HG02798 (cell line): Measurements from ENCODE around the gene DSC1.

ENCODE experiments used
- ATAC-seq: cut with Tn5 transposase; IDR thresholded peaks from one replicate; pipeline ENCODE4 v1.9.1; 2021; ENCODE audit warnings: mild to moderate bottlenecking; ENCODE audit not compliant: unreplicated experiment, poor library complexity

The DSC1 gene

GRCh38 chr18:31105733-31106132, 56.9 kb downstream of the DSC1 start:
- no peak for ATAC-seq

- no peak for ATAC-seq
These were observed 58.2 kb downstream of the DSC1 start for GRCh38 chr18:31104444-31104843.

DNA sequence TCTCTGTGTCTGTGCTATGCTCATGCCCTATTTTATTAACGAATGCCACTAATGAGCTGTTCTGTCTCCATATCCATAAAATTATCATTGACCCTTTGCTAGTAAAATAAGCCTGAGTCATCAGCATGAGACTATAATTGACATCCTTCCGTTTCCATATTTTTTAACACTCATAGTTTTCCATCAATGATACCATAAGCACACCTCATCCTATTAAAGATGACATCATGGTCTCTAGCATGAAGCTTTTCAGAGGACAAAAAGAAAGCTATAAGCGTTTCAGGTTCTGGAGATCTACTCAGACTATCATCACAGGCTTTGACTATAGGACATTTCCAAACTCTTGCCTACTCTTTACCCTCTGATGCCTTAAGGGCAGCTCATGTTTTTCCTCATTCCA, 59.2 kb downstream of the DSC1 start:
- no peak for ATAC-seq

DNA sequence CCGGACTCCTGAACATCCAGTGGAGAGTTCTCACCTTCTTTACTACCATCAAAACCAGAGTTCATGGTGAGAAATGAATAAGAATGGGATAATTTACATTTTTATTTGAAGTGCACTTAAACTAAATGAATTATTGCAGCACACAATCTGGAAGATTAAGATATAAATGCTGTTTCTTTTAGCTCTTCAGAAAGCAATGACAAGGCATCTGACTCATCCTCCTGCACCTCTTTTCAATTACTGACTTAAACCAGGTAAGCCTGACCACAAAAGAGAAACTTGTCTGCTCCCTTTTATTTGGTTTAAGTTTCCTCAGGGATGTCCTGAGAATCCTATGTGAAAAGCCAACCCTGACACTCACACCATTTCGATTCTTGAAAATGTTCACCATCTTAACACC, 59.7 kb downstream of the DSC1 start:
- no peak for ATAC-seq

- ATAC-seq = no peak
These were observed 60.5 kb downstream of the DSC1 start, which contains the start of gene DSC2 for GRCh38 chr18:31102025-31102684. DSC2 (minus strand) TSS chr18:31102421; CDS start chr18:31101971, 450 bp downstream.

GRCh38 chr18:31101183-31102024, 61.3 kb downstream of the DSC1 start:
- ATAC-seq = no peak

GRCh38 chr18:31100436-31101182, 62.0 kb downstream of the DSC1 start:
- ATAC-seq = no peak

DNA sequence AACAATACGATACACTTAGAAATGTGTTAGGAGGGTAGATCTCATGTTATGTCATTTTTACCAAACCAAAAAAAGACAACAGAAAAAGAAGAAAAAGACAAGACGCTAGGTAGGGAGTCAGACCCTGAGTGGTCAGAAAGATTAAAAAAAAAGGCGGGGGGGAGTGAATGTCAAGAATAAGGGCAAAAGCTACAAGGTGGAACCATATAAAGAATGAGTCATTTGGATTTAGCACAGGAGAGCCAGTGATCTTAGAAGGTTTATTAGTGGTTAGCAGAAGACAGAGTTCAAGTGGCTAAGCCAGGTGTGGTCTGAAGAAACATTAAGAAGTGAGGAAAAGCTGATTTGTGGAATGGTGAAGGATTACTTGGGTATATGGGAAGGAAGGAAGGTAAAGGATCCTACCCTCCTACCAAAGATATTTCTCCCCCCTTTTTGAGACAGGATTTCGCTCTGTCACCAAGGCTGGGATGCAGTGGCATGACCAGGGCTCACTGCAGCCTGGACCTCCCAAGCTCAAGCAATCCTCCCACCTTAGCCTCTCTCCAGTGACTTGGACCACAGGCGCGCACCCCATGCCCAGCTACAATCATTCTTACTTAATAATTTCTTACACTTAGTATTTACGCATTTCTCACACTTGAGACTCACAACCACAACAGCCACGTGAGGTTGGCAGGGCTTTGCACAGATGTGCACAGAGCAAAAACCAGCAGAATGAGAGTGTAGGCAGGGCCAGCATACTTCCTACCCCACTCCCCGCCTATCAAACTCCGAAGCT, 63.0 kb downstream of the DSC1 start:
- no peak for ATAC-seq

- ATAC-seq = no peak
These were observed 63.8 kb downstream of the DSC1 start for GRCh38 chr18:31098878-31099277.

DNA sequence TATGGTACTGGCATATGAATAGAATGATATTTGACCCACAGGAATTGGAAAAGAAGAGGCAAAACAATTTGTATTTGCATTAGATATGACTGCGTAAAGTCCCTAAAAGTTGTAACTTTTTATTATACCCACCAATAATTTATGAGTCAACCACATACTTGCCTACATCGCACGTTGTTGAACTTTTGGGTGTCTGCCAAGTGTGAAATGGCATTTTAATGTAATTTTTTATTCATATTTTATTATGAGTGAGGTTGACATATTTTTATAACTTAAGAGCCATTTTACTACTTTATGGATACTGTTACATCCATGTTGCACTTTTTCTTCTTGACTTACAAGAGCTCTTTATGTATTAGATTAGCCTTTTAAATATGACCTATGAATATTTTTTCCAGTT, 65.0 kb downstream of the DSC1 start:
- ATAC-seq = no peak

DNA sequence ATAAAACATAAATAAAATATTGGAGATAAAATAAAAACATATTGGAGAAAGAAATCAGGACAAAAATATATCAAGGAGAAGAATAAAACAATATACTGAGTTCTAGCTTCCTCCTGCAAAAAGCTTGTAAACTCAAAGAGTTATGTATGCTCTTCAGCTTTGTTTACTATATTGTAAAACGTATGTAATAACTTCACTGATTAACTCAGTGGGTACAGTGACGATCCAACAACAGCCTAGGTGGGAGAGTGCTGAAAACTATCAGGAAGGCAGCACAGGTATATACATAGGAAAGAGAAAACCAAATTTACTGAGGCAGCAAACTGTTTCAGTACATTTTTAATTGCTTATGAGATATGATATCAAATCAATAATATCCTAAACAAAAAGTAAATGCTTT, 68.8 kb downstream of the DSC1 start:
- no peak for ATAC-seq

DNA sequence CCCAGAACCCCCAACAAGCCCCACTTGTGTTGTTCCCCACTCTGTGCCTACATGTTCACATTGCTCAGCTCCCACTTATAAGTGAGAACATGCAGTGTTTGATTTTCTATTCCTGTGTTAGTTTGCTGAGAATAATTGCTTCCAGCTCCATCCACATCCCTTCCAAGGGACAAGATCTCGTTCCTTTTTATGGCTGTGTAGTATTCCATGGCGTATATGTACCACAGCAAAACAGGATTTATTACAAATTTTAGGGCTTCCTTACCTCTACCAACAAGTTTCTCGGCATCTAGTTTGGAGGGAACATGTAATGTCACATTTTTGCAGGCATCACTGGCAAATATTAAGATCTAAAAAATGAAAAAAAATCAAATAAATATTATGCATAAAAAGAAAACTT, 69.4 kb downstream of the DSC1 start:
- ATAC-seq = no peak

DNA sequence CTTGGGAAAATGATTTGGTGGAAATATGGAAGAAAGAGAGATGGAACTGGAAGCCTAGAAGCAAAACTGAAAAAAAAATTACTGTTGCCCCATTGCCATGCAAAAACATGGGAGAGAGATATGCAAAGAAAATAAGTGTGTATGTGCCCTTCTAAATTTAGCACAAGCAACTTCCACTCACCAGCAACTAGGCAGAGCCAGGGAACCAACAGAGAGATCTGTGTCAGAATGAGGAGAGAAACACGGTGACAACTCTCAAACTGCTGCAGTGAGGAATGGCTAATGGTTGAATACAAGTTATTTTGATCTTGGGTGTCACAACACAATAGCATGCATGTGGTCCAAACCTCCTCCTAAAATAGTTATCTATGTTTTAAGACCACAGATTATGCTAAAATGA, 71.3 kb downstream of the DSC1 start:
- ATAC-seq = no peak

DNA sequence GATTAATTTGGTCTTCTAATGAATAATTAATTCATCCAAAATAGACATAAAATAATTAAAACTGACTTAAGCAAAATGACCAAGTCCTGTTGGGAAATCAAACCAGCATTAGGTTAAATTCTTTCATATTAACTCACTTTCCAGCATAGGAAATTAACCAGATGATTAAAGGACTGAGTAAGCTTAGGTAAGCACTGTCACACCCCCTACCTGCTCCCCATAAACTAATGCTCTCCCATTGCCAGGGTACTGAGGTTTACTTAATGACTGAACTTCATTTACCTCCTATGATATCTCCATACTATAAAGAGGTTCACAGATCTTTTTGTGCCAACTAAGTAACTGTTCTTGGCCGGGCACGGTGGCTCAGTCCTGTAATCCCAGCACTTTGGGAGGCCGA, 74.1 kb downstream of the DSC1 start:
- no peak for ATAC-seq

- no peak for ATAC-seq
These were observed 82.7 kb downstream of the DSC1 start for GRCh38 chr18:31079973-31080372.
